ENCODE data around the gene RAB40C.

The RAB40C gene

DNA sequence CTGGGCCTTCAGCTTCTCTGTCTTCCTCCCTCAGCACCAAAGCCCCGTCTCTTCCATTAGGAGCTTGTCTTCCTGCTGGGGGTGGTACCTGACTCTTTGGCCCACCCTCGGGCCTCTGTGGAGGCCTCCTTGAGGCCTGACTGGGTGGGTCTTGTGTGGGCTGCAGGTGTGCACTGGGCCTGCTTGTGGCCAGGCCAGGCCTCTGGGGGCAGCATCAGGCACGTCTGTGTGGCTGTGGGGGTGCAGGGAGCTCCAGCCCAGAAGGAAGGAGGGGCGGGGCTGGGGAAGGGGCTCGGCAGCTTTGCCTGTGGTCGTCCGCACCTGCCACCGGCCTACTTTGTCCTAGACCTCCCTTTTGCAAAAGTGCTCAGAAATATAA, 13.1 kb upstream of the RAB40C start:
- Histone ChIP-seq H4K20me1 (ENCODE audit: insufficient read depth, low read length) (peaks cover 21% of the 10 kb centered on the region), H3K9ac (ENCODE audit: low read depth, low read length) (no peak overlapping the region), H3K36me3 (ENCODE audit: insufficient read depth, low read length) (peaks cover 60% of the 10 kb centered on the region), H3K27ac (ENCODE audit: low read length) (0 out of 2 replicates have a peak overlapping the region, but pooled peaks have one; percentile 44), H3K9me3 (ENCODE audit: insufficient read depth, low read length, severe bottlenecking) (no peaks in the 10 kb centered on the region), H3K4me1 (ENCODE audit: insufficient read depth, low read length) (0 out of 2 replicates have a peak, but pooled peaks cover 4% of the 10 kb centered on the region), H3K27me3 (ENCODE audit: insufficient read depth, low read length, poor library complexity) (no peaks in the 10 kb centered on the region), H2AFZ (ENCODE audit: low read depth, low read length) (no peak overlapping the region), H3K79me2 (ENCODE audit: insufficient read depth, low read length) (peaks cover 14% of the 10 kb centered on the region), H3K4me3 (ENCODE audit: low read depth in 1 of 2, low read length in 2 of 2) (no peak overlapping the region), H3K4me2 (ENCODE audit: insufficient read depth, low read length) (no peak overlapping the region)
- ATAC-seq (ENCODE audit: insufficient read depth, low read depth): peak; percentile 36; the same call in 1 of the 3 replicates
- peak; percentile 21 for DNase-seq
- TF ChIP-seq, protein P1, sequence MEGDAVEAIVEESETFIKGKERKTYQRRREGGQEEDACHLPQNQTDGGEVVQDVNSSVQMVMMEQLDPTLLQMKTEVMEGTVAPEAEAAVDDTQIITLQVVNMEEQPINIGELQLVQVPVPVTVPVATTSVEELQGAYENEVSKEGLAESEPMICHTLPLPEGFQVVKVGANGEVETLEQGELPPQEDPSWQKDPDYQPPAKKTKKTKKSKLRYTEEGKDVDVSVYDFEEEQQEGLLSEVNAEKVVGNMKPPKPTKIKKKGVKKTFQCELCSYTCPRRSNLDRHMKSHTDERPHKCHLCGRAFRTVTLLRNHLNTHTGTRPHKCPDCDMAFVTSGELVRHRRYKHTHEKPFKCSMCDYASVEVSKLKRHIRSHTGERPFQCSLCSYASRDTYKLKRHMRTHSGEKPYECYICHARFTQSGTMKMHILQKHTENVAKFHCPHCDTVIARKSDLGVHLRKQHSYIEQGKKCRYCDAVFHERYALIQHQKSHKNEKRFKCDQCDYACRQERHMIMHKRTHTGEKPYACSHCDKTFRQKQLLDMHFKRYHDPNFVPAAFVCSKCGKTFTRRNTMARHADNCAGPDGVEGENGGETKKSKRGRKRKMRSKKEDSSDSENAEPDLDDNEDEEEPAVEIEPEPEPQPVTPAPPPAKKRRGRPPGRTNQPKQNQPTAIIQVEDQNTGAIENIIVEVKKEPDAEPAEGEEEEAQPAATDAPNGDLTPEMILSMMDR (IDR thresholded peaks at IDR 0.05; ENCODE audit: borderline replicate concordance, extremely low read depth, low read length, poor library complexity, severe bottlenecking): no peak
- TF ChIP-seq EZH2 (IDR thresholded peaks at IDR 0.05; ENCODE audit: borderline replicate concordance, low read depth, low read length, severe bottlenecking): no peak

DNA sequence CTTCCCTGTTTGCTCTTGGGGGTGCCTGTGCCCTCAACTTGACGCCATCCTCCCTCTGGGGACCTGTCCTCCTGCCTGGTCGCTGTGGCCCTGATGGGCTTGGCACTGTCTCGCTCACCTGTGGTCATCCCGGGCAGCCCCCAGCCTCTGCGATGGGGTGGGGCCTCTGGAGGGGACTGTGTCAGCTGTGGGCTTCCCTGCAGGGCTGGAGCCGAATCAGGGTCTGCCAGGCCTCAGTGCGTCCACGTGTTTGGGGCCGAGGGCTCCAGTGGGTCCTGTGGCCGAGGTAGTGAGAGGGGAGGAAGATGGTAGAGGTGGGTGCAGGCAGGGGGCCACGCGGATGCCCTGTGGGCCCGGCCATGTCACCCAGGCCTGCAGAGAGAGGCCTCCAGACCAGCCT, 12.1 kb upstream of the RAB40C start:
- no peak overlapping the region for H3K9ac ChIP-seq (ENCODE audit: low read depth, low read length)
- ATAC-seq (ENCODE audit: insufficient read depth, low read depth) (no peak), DNase-seq (no peak)
- H3K27me3 ChIP-seq (ENCODE audit: insufficient read depth, low read length, poor library complexity): no peaks in the 10 kb centered on the region
- H3K4me3 ChIP-seq (ENCODE audit: low read depth in 1 of 2, low read length in 2 of 2): no peak overlapping the region
- peaks cover 4% of the 10 kb centered on the region; the same call in 1 of the 2 replicates for H3K79me2 ChIP-seq (ENCODE audit: insufficient read depth, low read length)
- TF ChIP-seq, protein P1 (IDR thresholded peaks at IDR 0.05; ENCODE audit: borderline replicate concordance, extremely low read depth, low read length, poor library complexity, severe bottlenecking): no peak
- no peak for TF ChIP-seq EZH2 (IDR thresholded peaks at IDR 0.05; ENCODE audit: borderline replicate concordance, low read depth, low read length, severe bottlenecking)
- no peaks in the 10 kb centered on the region for H3K4me1 ChIP-seq (ENCODE audit: insufficient read depth, low read length)
- H3K27ac ChIP-seq (ENCODE audit: low read length): no peak overlapping the region
- H3K4me2 ChIP-seq (ENCODE audit: insufficient read depth, low read length): no peak overlapping the region
- H4K20me1 ChIP-seq (ENCODE audit: insufficient read depth, low read length): peaks cover 13% of the 10 kb centered on the region
- H3K36me3 ChIP-seq (ENCODE audit: insufficient read depth, low read length): peaks cover 53% of the 10 kb centered on the region
- H3K9me3 ChIP-seq (ENCODE audit: insufficient read depth, low read length, severe bottlenecking): no peaks in the 10 kb centered on the region
- H2AFZ ChIP-seq (ENCODE audit: low read depth, low read length): no peak overlapping the region

DNA sequence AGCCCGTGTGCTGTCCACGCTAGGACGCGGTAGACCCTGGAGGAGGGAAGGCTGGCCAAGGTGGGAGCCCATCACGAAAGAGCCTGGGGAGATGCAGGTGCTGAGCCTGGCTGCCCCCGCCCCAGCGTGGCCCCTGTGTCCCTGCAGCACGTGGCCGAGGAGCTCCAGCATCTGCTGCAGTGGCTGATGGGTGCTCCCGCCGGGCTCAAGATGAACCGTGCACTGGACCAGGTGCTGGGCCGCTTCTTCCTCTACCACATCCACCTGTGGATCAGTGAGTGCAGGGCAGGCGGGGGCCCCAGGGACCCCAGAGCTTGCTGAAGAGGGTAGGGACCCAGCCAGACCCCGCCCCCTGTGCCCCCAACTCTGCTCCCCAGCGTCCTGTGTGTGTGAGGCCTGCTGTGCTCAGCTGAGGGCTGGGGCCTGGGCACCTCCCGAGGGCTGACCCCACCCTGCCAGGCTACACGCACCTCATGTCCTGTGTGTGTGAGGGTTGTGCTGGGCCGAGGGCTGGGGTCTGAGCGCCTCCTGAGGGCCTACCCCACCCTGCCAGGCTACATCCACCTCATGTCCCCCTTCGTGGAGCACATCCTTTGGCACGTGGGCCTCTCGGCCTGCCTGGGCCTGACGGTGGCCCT, 11.5 kb upstream of the RAB40C start:
- Histone ChIP-seq H3K27me3 (ENCODE audit: insufficient read depth, low read length, poor library complexity) (no peaks in the 10 kb centered on the region), H3K9ac (ENCODE audit: low read depth, low read length) (no peak overlapping the region), H3K27ac (ENCODE audit: low read length) (no peak overlapping the region), H4K20me1 (ENCODE audit: insufficient read depth, low read length) (peaks cover 16% of the 10 kb centered on the region), H3K4me1 (ENCODE audit: insufficient read depth, low read length) (no peaks in the 10 kb centered on the region), H3K9me3 (ENCODE audit: insufficient read depth, low read length, severe bottlenecking) (no peaks in the 10 kb centered on the region), H2AFZ (ENCODE audit: low read depth, low read length) (no peak overlapping the region), H3K4me3 (ENCODE audit: low read depth in 1 of 2, low read length in 2 of 2) (no peak overlapping the region), H3K79me2 (ENCODE audit: insufficient read depth, low read length) (peaks cover 4% of the 10 kb centered on the region; the same call in 1 of the 2 replicates), H3K4me2 (ENCODE audit: insufficient read depth, low read length) (no peak overlapping the region), H3K36me3 (ENCODE audit: insufficient read depth, low read length) (peaks cover 57% of the 10 kb centered on the region)
- DNase-seq: no peak
- TF ChIP-seq EZH2 (IDR thresholded peaks at IDR 0.05; ENCODE audit: borderline replicate concordance, low read depth, low read length, severe bottlenecking): no peak
- TF ChIP-seq, protein P1 (IDR thresholded peaks at IDR 0.05; ENCODE audit: borderline replicate concordance, extremely low read depth, low read length, poor library complexity, severe bottlenecking): no peak
- ATAC-seq (ENCODE audit: insufficient read depth, low read depth): no peak

All from DND-41 (cell line).